ENCODE measurements around the gene PFN1. TPM values are rescaled to one million over a fixed set of nuclear protein-coding genes. Genes with fewer than 3 reads are reported as not detected.

PFN1 gene
- total and polyA plus RNA-seq, 9 of the 15 experiments (the other 6 are each of a cell fraction or from before 2014, with no cell fraction given), result 60.5 to 1,479 (median 456) TPM

DNA sequence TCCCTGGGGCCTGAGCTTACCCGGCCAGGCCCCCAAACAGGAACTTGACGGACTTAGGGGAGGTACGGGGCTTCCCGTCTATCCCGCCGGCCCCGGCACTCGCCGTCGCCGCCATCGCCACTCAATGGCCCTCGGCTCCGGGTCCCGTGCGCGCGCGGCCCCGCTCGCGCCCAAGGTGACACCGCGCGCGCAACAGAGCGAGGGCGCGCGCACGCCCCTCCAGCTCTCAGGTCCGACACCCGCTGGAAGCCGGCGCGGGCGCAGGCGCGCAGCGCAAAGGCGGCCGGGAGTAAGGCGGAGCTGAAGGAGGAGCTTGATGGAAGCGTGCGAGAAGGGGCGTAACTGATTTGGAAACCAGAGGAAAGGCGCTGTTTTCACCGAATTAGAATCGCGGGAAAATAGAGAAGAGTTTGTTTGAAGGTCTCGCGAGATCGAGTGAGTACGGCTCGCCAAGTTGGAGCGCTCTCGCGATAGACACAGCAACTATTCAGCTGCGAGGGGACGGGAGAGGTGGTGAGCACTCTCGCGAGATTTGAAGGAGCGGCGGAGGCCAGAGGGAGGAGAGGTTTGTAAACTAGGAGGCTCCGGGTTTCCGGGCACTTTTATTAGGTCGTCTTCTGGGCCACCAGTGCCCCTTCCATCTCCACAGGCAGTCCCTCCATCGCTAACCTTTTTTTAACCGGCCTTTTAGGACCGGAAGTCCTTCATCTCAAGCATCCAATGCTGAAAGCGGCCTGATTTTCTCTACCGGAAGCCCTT, 8.4 kb downstream of the PFN1 start, which contains the start of the genes RNF167 and SLC25A11 (continued):
- TF ChIP-seq, protein P1, sequence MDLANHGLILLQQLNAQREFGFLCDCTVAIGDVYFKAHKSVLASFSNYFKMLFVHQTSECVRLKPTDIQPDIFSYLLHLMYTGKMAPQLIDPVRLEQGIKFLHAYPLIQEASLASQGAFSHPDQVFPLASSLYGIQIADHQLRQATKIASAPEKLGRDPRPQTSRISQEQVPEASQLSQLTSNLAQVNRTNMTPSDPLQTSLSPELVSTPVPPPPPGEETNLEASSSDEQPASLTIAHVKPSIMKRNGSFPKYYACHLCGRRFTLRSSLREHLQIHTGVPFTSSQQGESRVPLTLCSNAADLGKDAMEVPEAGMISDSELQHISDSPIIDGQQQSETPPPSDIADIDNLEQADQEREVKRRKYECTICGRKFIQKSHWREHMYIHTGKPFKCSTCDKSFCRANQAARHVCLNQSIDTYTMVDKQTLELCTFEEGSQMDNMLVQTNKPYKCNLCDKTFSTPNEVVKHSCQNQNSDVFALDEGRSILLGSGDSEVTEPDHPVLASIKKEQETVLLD (IDR thresholded peaks at IDR 0.05), result peak; percentile 64; the same call in 1 of the 2 replicates
- TF ChIP-seq EP400 (IDR thresholded peaks at IDR 0.05), result peak; percentile 72
- TF ChIP-seq, protein P2, sequence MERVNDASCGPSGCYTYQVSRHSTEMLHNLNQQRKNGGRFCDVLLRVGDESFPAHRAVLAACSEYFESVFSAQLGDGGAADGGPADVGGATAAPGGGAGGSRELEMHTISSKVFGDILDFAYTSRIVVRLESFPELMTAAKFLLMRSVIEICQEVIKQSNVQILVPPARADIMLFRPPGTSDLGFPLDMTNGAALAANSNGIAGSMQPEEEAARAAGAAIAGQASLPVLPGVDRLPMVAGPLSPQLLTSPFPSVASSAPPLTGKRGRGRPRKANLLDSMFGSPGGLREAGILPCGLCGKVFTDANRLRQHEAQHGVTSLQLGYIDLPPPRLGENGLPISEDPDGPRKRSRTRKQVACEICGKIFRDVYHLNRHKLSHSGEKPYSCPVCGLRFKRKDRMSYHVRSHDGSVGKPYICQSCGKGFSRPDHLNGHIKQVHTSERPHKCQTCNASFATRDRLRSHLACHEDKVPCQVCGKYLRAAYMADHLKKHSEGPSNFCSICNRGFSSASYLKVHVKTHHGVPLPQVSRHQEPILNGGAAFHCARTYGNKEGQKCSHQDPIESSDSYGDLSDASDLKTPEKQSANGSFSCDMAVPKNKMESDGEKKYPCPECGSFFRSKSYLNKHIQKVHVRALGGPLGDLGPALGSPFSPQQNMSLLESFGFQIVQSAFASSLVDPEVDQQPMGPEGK (CRISPR knock-in tag; IDR thresholded peaks at IDR 0.05; ENCODE audit: borderline replicate concordance), result no peak
- TF ChIP-seq RAD21 (CRISPR knock-in tag; conservative IDR thresholded peaks at IDR 0.05 in 1 of 2, IDR thresholded peaks at IDR 0.05 in 1 of 2), result no peak
- TF ChIP-seq, protein P3, sequence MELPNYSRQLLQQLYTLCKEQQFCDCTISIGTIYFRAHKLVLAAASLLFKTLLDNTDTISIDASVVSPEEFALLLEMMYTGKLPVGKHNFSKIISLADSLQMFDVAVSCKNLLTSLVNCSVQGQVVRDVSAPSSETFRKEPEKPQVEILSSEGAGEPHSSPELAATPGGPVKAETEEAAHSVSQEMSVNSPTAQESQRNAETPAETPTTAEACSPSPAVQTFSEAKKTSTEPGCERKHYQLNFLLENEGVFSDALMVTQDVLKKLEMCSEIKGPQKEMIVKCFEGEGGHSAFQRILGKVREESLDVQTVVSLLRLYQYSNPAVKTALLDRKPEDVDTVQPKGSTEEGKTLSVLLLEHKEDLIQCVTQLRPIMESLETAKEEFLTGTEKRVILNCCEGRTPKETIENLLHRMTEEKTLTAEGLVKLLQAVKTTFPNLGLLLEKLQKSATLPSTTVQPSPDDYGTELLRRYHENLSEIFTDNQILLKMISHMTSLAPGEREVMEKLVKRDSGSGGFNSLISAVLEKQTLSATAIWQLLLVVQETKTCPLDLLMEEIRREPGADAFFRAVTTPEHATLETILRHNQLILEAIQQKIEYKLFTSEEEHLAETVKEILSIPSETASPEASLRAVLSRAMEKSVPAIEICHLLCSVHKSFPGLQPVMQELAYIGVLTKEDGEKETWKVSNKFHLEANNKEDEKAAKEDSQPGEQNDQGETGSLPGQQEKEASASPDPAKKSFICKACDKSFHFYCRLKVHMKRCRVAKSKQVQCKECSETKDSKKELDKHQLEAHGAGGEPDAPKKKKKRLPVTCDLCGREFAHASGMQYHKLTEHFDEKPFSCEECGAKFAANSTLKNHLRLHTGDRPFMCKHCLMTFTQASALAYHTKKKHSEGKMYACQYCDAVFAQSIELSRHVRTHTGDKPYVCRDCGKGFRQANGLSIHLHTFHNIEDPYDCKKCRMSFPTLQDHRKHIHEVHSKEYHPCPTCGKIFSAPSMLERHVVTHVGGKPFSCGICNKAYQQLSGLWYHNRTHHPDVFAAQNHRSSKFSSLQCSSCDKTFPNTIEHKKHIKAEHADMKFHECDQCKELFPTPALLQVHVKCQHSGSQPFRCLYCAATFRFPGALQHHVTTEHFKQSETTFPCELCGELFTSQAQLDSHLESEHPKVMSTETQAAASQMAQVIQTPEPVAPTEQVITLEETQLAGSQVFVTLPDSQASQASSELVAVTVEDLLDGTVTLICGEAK (IDR thresholded peaks at IDR 0.05), result peak; percentile 93
- TF ChIP-seq, protein P3 (CRISPR knock-in tag; IDR thresholded peaks at IDR 0.05), result no peak
- TF ChIP-seq, protein P4, sequence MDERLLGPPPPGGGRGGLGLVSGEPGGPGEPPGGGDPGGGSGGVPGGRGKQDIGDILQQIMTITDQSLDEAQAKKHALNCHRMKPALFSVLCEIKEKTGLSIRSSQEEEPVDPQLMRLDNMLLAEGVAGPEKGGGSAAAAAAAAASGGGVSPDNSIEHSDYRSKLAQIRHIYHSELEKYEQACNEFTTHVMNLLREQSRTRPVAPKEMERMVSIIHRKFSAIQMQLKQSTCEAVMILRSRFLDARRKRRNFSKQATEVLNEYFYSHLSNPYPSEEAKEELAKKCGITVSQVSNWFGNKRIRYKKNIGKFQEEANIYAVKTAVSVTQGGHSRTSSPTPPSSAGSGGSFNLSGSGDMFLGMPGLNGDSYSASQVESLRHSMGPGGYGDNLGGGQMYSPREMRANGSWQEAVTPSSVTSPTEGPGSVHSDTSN (CRISPR knock-in tag; IDR thresholded peaks at IDR 0.05; ENCODE audit: low read depth), result no peak
- TF ChIP-seq, protein P4 (tag; conservative IDR thresholded peaks at IDR 0.05; ENCODE audit: low read depth), result no peak
